Measurements from ENCODE around the gene HOXB3.

HOXB3 gene

GRCh38 chr17:48589831-48590606, at the start of gene HOXB3:
Gene HOXB3, minus strand, starts transcription at chr17:48590241. Its CDS starts 37,767 bp downstream, at chr17:48552474.
- DNase-seq: no peak

- no peak for DNase-seq
Observed at GRCh38 chr17:48639136-48639535, 49.1 kb upstream of the HOXB3 start.

DNA sequence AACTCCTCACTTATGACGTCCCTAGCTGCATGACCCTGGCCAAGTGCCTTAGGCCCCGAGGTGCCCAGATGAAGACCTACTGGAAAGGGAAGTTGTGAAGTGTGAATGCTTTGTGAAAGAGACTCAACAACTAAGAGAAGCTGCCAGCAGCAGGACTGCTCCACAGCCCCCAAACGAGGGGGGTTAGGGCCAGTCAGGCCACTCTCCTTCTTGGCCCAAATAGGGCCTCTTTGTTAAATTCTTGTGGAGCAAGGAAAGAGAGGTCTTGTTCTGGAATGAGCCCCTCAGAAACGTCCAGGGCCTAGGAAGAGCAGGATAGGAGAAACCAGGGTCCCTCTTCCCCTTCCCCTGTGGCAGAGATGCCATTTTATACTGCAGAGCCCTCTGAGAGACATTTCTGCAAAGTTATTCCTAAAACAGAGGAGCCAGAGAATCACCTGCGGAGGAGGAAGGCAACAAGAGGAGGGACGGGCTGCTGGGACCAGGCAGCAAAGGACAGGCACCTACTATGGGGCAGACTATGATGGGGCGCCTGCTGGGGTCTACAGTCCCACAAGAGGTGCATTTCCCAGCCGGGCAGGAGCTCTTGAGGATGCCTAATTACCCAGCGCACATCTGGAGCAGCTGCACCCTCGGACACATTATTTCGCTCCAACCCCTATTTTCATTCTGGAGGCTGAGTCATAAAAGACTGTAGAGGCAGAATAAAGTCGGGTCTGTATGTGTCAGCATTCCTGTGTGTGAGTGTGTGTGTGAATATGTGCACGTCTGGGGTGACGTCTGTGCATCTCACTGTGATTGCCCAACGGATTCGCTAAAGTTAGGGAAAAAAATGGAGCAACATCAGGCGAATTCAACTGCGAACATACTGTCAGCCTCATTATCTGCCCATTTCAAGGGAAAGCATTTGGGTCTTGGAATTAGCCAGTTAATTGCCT, 47.6 kb upstream of the HOXB3 start:
- DNase-seq: no peak

GRCh38 chr17:48636177-48637018, 46.4 kb upstream of the HOXB3 start:
- no peak for DNase-seq

DNA sequence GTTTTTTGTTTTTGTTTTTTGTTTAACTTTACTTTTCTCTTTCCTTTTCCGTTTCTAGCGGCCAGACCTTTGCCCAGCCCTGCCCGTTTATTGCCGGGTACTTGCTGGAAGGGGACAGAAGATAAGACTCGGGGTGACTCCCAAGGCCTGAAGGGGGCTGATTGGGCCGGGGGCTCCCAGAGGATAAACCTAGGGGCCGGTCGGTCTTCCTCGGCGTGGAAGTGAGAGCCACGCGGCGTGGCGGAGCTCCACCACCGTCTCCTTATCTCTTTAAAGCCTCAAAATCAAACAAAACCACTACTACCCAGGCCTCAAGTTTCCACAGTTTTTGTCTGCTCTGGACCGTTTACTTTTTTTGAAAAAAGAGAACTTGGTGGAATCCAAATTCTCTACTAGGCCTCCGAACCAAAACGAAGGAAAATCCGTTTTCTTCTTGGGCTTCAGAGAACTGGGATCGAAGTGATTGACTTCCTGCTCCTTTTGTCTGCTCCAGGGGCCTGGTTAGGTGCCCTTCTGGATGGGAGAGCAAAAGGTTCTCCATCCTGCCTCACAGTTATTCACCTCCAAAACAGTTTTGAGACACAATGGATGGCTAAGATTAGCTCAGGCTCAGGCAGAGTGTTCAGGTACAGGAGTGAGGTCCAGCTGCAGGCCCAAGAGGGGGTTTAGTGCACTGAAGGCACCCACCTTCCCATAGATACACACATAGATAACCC, 44.6 kb upstream of the HOXB3 start:
- DNase-seq: no peak

GRCh38 chr17:48633266-48633677, 43.2 kb upstream of the HOXB3 start:
- DNase-seq: no peak

DNA sequence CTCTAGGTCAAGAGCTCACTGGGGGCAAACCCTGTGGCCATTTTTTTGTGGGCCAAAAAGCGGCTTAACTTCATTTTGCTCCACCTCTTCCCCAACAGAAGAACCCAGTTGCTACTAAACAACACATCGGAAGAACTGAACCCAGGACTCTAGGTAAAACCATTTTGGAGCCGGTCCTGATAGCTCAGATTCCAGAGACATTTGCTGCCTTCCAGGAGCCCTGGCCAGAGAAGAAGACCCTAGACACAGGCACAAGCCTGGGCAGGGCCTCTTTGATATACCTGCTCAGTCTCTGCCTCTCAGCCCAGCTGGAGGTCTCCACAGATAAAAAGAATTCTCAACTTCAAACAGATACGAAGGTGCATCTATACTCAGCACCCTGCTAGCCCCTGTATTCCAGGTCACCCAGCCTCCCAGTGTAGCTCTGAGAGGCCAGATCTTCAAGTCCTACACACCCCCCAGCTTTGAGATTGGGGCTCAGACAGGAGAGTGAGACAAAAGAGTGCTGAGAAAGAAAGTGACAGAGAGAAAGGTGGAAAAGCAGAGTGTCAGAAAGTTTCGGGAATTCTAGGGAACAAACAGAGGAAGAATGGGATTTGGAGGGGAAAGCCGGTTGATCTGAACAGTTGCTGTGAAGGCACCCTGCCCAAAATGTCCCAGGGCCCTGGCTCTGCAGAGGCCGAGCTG, 42.7 kb upstream of the HOXB3 start:
- DNase-seq: no peak

GRCh38 chr17:48631693-48632578, 41.9 kb upstream of the HOXB3 start:
- DNase-seq: no peak

DNA sequence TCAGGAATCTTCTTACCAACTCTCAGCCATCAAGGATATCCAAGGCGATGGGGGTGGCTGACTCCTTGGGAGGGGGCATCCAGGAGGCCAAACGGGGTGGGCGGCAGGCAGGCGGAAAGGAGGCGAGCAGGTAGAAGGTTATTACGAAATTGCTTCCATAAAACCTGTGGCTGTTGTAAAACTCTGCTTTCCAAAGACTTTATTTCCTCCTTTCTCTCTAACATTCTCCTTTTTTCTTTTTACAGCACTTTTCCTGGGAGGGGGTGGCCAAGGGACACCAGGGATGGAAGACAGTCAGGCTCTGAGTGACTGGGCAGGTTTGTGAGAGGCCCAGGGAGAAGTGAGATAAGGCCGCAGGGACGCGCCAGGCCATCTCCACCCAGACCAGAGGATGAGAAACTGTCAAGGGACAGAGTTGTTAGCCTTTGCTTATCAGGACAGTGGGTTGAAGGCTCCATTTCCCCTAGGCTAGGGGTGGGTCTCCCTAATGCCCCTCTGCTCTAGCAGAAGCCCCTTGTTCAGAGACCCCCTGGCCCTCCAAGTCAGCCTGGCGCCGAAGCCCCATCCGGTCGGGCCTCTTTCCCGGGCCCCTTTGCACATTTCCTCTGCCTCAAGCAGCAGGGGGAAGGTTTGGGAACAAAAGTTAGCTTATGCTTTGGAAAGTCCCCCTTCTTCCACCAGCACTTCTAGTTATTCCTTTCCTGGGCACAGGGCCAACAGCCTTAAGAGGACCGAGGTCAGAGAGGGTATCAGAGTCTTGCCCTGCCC, 41.1 kb upstream of the HOXB3 start:
- no peak for DNase-seq

DNA sequence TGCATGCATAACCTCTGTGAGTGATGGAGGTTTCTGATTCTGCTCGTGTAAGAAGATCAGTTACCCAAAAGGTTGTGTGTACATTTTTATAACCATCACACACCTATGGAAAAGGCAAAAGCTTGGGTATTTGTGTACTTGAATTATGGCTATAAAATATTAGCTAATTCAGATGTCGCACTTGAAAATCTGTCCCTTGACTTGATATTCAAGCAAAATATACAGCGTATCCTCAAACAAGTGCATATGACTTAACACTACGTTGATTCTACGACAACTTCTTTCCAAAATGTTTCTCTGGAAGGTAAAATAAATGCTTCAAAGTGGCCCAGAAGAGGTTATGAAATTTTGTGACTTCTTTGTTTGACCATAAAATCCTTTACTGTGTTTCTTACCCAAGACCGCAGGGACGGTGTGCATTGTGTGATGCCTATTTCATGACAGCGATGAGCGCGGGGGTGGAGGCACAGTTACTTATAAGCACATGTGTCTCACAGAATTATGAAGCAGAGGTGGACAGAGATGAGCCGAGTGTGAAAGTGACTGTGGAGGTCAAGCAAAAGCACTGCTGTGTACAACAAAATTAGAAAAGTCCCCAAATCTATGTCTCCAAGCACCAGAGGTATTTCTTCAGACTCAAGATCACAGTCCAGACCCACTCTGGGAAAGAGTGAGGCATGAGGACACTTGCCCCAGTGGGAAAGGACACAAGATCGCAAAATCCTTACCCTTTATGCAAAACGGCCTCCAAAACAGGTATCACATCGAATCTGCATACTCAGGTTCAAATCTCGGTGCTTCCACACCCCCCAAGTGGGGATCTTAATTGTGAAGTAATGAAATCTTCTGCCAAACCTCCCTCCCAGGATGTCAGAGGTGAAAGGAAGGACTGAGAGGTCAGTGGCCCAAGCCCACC, 40.2 kb upstream of the HOXB3 start:
- no peak for DNase-seq

GRCh38 chr17:48629411-48629759, 39.3 kb upstream of the HOXB3 start:
- DNase-seq: no peak

DNA sequence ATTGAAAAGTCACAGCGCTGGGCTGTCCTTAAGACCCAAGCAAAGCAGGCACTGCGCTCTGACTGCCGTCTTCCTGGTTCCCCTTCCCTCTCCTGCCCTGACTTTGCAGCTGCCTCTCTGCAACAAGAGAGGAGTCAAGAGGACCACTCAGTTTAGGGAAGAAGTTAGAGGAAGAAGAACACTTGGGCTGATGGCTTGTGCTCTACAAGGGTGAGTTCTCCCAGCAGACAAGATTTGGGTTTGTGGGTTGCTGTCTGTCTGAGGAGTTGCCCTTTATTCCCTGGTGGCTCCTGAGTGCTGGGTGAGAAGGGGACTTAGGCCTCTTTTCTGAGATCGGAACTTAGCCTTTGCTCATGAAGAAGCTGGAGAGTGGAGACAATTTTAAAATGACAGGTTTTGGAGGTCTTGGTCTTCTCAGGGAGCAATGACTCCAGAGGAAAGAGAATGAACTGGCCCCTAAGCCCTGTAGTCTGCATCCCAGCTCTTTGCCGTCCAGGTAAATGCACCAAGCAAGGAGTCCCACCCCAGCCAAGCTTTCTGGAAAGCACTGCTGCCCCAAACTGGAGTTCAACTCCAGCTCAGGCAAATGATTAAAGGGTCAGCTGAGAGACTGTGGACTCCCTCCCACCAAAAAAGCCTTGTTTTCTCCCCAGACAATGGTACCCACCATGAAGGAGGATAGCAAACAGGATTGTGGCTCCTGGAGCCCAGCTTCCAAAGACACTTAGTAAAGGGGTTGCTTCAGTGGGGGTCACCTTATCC, 38.8 kb upstream of the HOXB3 start:
- DNase-seq: no peak

GRCh38 chr17:48627623-48628521, 37.8 kb upstream of the HOXB3 start:
- DNase-seq: no peak

DNA sequence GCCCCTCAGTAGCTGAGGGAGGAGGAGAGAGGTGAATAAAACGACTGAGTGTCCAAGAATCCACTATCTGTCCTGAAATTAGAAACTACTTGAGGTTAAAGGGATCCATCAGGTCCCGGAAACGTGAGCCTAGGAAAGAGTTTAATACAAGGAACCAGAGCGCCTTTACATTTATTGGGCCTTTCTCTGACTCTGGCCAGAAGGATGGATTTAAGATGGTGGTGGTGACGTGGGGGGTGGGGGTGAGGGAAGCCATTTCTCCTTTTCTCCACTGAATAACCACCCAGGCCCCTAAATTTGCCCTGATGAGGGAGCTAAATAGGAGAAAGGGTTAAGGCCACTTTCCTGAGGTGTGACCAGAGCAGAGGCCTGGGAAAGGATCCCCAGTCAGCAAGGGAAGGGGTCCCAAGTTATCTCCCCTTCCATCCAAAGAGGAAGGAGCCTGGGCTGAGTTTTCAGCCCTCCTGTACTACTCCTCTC, 37.1 kb upstream of the HOXB3 start:
- DNase-seq: no peak

- peak; percentile 31 for DNase-seq
Observed at GRCh38 chr17:48626245-48627117, 36.4 kb upstream of the HOXB3 start, which contains the start of gene HOXB9. Gene HOXB9, minus strand, starts transcription at chr17:48626358. Its CDS starts 89 bp downstream, at chr17:48626269.
